Measurements from ENCODE around the gene PSMD5. TPM values are rescaled to one million over a fixed set of nuclear protein-coding genes. Genes with fewer than 3 reads are reported as not detected.

The PSMD5 gene
- total and polyA plus RNA-seq, 2 donors from 2014 or later, result 17.1 to 38.3 TPM

GRCh38 chr9:120863833-120864232, 21.1 kb upstream of the PSMD5 start:
- FAIRE-seq, result no peak

GRCh38 chr9:120862452-120862851, 19.7 kb upstream of the PSMD5 start:
- H3K4me1 ChIP-seq (ENCODE audit: control insufficient read depth in 2 of 3, insufficient read depth in 2 of 3, low read depth in 1 of 3, low read length in 3 of 3), result no peaks in the 10 kb centered on the region
- intact Hi-C loops (cut with DNase I), result no loop called here
- no peak overlapping the region for H3K9ac ChIP-seq (ENCODE audit: low read length in 3 of 3)
- no peak overlapping the region for H3K27ac ChIP-seq (ENCODE audit: low read depth in 2 of 2, low read length in 2 of 2)
- no peaks in the 10 kb centered on the region for H3K9me3 ChIP-seq (ENCODE audit: control insufficient read depth in 2 of 3, insufficient read depth in 1 of 3, low read length in 3 of 3)
- no peak overlapping the region for H3K4me3 ChIP-seq (ENCODE audit: low read length in 3 of 3)
- FAIRE-seq, result no peak
- TF ChIP-seq CTCF (IDR thresholded peaks at IDR 0.05; ENCODE audit: borderline replicate concordance, extremely low read depth, insufficient read depth), result no peak
- H3K27me3 ChIP-seq (ENCODE audit: control insufficient read depth, insufficient read depth, low read length), result no peaks in the 10 kb centered on the region
- H3K36me3 ChIP-seq (ENCODE audit: control insufficient read depth in 2 of 3, insufficient read depth in 3 of 3, low read length in 3 of 3), result peaks cover 0 to 3% (median 0%) of the 10 kb centered on the region in 3 donors
- no peak for DNase-seq

More at GRCh38 chr9:120863833-120864232, 21.1 kb upstream of the PSMD5 start:
- intact Hi-C loops (cut with DNase I), result no loop called here
- Histone ChIP-seq H3K27ac (ENCODE audit: low read depth in 2 of 2, low read length in 2 of 2) (no peak overlapping the region), H3K36me3 (ENCODE audit: control insufficient read depth in 2 of 3, insufficient read depth in 3 of 3, low read length in 3 of 3) (peaks cover 0 to 3% (median 0%) of the 10 kb centered on the region in 3 donors), H3K4me3 (ENCODE audit: low read length in 3 of 3) (no peak overlapping the region), H3K27me3 (ENCODE audit: control insufficient read depth, insufficient read depth, low read length) (no peaks in the 10 kb centered on the region), H3K9ac (ENCODE audit: low read length in 3 of 3) (no peak overlapping the region), H3K9me3 (ENCODE audit: control insufficient read depth in 2 of 3, insufficient read depth in 1 of 3, low read length in 3 of 3) (no peaks in the 10 kb centered on the region), H3K4me1 (ENCODE audit: control insufficient read depth in 2 of 3, insufficient read depth in 2 of 3, low read depth in 1 of 3, low read length in 3 of 3) (peaks cover 0 to 4% (median 3%) of the 10 kb centered on the region in 3 donors)
- TF ChIP-seq CTCF (IDR thresholded peaks at IDR 0.05; ENCODE audit: borderline replicate concordance, extremely low read depth, insufficient read depth), result no peak
- no peak for DNase-seq

GRCh38 chr9:120861935-120862334, 19.2 kb upstream of the PSMD5 start:
- no peak overlapping the region for H3K27ac ChIP-seq (ENCODE audit: low read depth in 2 of 2, low read length in 2 of 2)
- no peak for FAIRE-seq

More at GRCh38 chr9:120861935-120862334, 19.2 kb upstream of the PSMD5 start:
- Histone ChIP-seq H3K27me3 (ENCODE audit: control insufficient read depth, insufficient read depth, low read length) (no peaks in the 10 kb centered on the region), H3K9me3 (ENCODE audit: control insufficient read depth in 2 of 3, insufficient read depth in 1 of 3, low read length in 3 of 3) (no peaks in the 10 kb centered on the region), H3K36me3 (ENCODE audit: control insufficient read depth in 2 of 3, insufficient read depth in 3 of 3, low read length in 3 of 3) (peaks cover 0 to 3% (median 0%) of the 10 kb centered on the region in 3 donors), H3K4me1 (ENCODE audit: control insufficient read depth in 2 of 3, insufficient read depth in 2 of 3, low read depth in 1 of 3, low read length in 3 of 3) (no peaks in the 10 kb centered on the region), H3K9ac (ENCODE audit: low read length in 3 of 3) (no peak overlapping the region), H3K4me3 (ENCODE audit: low read length in 3 of 3) (no peak overlapping the region)
- DNase-seq, result no peak
- intact Hi-C loops (cut with DNase I), result no loop called here
- no peak for TF ChIP-seq CTCF (IDR thresholded peaks at IDR 0.05; ENCODE audit: borderline replicate concordance, extremely low read depth, insufficient read depth)

All from kidney (tissue), 14 donors.